ENCODE results near the gene BOD1. TPM values are rescaled to one million over a fixed set of nuclear protein-coding genes. Genes with fewer than 3 reads are reported as not detected.
A peak's percentile ranks its signal among the peaks of the same experiment; 100 is the strongest.

The BOD1 gene
- polyA plus RNA-seq, 6 donors from 2014 or later: 12.3 to 34.2 (median 20.3) TPM

- Mint-ChIP-seq H3K9me3 (peaks cover 7 to 18% (median 9%) of the 10 kb centered on the region in 7 donors), H3K36me3 (peaks cover 6 to 14% of the 10 kb centered on the region in 2 donors), H3K4me1 (peaks cover 8 to 10% (median 9%) of the 10 kb centered on the region in 3 donors), H3K27me3 (peaks cover 22 to 44% (median 39%) of the 10 kb centered on the region in 3 donors), H3K4me3 (no peak overlapping the region), H3K27ac (no peak overlapping the region)
- ATAC-seq (ENCODE audit: low read depth in 2 of 2): no peak
- no peak for DNase-seq
These were observed 41.5 kb downstream of the BOD1 start for GRCh38 chr5:173574983-173575382.

GRCh38 chr5:173573126-173573960 is 43.1 kb downstream of the BOD1 start:
- DNase-seq: peak; percentile 42
- peak overlapping the region in 2 of 8 donors; percentile 21 to 54 for H3K4me3 Mint-ChIP-seq
- peaks cover 0 to 19% (median 9%) of the 10 kb centered on the region in 7 donors for H3K9me3 Mint-ChIP-seq
- ATAC-seq (ENCODE audit: low read depth in 2 of 2): peak; percentile 59 to 67
- peaks cover 19 to 47% (median 44%) of the 10 kb centered on the region in 3 donors for H3K27me3 Mint-ChIP-seq
- peaks cover 8 to 10% (median 9%) of the 10 kb centered on the region in 3 donors for H3K4me1 Mint-ChIP-seq
- peak overlapping the region in 1 of 6 donors; percentile 47 for H3K27ac Mint-ChIP-seq
- peaks cover 1 to 4% of the 10 kb centered on the region in 2 donors for H3K36me3 Mint-ChIP-seq

- H3K9me3 Mint-ChIP-seq: peaks cover 5 to 21% (median 11%) of the 10 kb centered on the region in 7 donors
- no peak overlapping the region for H3K27ac Mint-ChIP-seq
These were observed 43.9 kb downstream of the BOD1 start for GRCh38 chr5:173572431-173573125.

DNA sequence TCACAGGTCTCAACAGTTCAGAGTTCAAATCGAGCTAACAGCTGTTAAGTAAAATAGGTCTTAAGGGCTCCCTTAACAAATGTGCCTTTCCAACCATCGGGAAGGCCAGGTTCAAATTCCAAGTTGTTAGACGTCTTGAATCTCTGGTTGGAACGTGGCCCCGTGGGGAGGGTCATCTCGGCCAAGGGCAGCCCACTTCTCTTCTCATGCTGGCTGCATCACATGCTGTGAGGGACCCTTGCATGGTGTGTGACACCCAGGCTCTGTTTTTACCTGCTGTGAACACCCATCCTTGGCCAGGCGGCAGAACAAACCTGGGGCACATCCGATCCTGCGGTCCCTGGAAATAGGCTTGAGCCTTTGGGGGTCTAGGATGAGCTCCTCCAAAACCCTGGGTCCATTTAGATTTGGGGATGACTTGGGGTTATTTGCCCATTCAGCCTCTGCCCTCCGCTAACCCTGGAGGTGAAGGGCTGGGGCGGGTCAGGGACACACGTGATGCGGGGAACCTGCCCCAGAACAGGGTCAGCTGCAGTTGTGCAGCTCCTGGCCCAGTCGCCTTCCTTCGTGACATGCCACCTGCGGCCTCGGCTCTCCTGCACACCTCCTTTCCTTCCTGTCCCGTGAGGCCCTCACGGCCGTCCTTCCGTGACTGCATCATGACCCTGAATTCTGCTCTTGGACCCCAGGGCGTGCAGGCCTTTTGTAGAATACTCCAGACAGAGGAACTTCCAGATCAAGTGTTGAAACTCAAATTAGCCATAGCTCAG is 45.9 kb downstream of the BOD1 start:
- Mint-ChIP-seq H3K4me3 (no peak overlapping the region), H3K4me1 (peaks cover 4 to 10% (median 9%) of the 10 kb centered on the region in 3 donors), H3K27ac (peak overlapping the region in 1 of 6 donors; percentile 79), H3K9me3 (peaks cover 5 to 24% (median 12%) of the 10 kb centered on the region in 7 donors), H3K27me3 (peaks cover 26 to 59% (median 42%) of the 10 kb centered on the region in 3 donors), H3K36me3 (peaks cover 0 to 6% of the 10 kb centered on the region in 2 donors)
- no peak for DNase-seq
- no peak for ATAC-seq (ENCODE audit: low read depth in 2 of 2)

More at GRCh38 chr5:173572431-173573125, 43.9 kb downstream of the BOD1 start:
- Mint-ChIP-seq H3K27me3 (peaks cover 26 to 55% (median 46%) of the 10 kb centered on the region in 3 donors), H3K4me1 (peaks cover 8 to 10% (median 9%) of the 10 kb centered on the region in 3 donors), H3K4me3 (peak overlapping the region in 1 of 8 donors; percentile 21), H3K36me3 (peaks cover 0 to 6% of the 10 kb centered on the region in 2 donors)
- DNase-seq (no peak), ATAC-seq (ENCODE audit: low read depth in 2 of 2) (no peak)

- no peak overlapping the region for H3K4me3 Mint-ChIP-seq
- peaks cover 4 to 10% (median 9%) of the 10 kb centered on the region in 3 donors for H3K4me1 Mint-ChIP-seq
- no peak for ATAC-seq (ENCODE audit: low read depth in 2 of 2)
- H3K36me3 Mint-ChIP-seq: peaks cover 0 to 6% of the 10 kb centered on the region in 2 donors
- H3K27me3 Mint-ChIP-seq: peaks cover 22 to 48% (median 41%) of the 10 kb centered on the region in 3 donors
- H3K27ac Mint-ChIP-seq: no peak overlapping the region
- no peak for DNase-seq
- peaks cover 5 to 24% (median 12%) of the 10 kb centered on the region in 7 donors for H3K9me3 Mint-ChIP-seq
These were observed 47.7 kb downstream of the BOD1 start for GRCh38 chr5:173568703-173569102.

DNA sequence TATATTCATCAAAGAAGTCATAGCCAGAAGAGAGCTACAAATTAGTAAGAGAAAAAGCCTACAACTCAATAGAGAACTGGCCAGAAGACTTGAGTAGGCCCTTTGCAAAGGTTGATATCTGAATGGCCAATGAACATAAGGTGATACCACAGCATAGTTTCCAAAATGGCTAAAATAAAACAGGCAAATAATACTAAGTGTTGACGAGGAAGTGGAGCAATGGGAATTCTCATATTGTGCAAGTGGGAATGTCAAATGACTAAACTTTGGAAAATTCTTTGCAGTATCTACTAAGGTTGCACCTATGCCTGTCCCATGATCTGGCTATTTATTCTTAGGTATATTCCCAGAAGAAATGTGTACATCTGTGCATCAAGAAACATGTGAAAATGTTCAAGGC is 48.3 kb downstream of the BOD1 start:
- H3K4me3 Mint-ChIP-seq: no peak overlapping the region
- peaks cover under 1 to 6% of the 10 kb centered on the region in 2 donors for H3K36me3 Mint-ChIP-seq
- peaks cover 21 to 48% (median 39%) of the 10 kb centered on the region in 3 donors for H3K27me3 Mint-ChIP-seq
- no peak overlapping the region for H3K27ac Mint-ChIP-seq
- no peak for ATAC-seq (ENCODE audit: low read depth in 2 of 2)
- peaks cover 5 to 24% (median 12%) of the 10 kb centered on the region in 7 donors for H3K9me3 Mint-ChIP-seq
- no peak for DNase-seq
- peaks cover 2 to 9% (median 6%) of the 10 kb centered on the region in 3 donors for H3K4me1 Mint-ChIP-seq

DNA sequence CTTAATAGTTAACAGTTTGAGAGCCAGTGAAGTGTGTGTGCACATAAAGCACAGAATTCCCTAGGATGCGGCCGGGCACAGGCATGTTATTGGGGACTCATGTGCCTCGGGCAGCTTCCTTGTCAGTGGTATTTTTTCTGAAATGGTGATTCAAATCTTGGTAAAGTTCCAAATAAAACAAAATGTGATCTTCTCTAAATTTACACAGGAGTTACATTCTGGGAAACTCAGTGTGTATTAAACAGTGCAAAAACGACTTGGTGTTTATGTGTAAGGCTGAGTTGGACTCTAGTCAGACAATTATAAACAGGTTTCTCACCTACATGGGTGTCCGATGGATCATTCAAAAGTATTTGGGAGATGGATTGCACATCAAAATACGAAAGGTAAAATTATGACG is 48.9 kb downstream of the BOD1 start:
- DNase-seq: no peak
- Mint-ChIP-seq H3K4me3 (no peak overlapping the region), H3K9me3 (peaks cover 5 to 28% (median 14%) of the 10 kb centered on the region in 7 donors), H3K36me3 (peaks cover 6% of the 10 kb centered on the region in 2 donors), H3K4me1 (peaks cover 0 to 3% (median under 1%) of the 10 kb centered on the region in 3 donors), H3K27me3 (peaks cover 23 to 48% (median 40%) of the 10 kb centered on the region in 3 donors), H3K27ac (no peak overlapping the region)
- no peak for ATAC-seq (ENCODE audit: low read depth in 2 of 2)

DNA sequence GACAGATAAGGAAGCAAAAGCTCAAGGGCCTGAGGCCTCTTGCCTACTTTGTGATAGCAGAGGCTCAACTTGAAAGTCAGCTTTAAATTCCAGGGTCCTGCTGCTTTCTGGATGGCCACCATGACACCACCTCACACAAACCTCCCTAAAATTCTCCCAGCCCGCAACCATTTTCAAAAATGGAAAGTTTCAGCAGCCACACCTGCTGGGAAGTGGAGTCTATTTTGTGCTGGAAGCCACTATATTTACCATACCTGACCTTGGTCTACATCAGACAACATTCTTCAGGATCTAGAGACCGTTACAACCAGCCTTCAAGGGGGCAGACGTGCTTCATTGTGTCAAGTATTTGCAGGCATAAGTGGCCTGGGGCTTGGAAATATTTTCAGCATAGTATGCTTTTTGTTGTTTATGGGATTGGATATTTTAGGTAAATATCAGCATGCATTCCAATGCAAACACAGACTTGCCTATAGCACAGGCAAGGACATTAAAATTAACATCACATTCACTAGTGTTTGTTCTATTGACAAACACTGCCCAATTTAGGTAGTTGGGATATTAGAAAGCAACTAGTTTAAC is 50.9 kb downstream of the BOD1 start:
- Mint-ChIP-seq H3K4me3 (no peak overlapping the region), H3K9me3 (peaks cover 15 to 45% (median 26%) of the 10 kb centered on the region in 7 donors), H3K27ac (peak overlapping the region in 1 of 6 donors; percentile 67), H3K4me1 (no peaks in the 10 kb centered on the region), H3K27me3 (peaks cover 24 to 52% (median 36%) of the 10 kb centered on the region in 3 donors), H3K36me3 (peaks cover 14 to 23% of the 10 kb centered on the region in 2 donors)
- no peak for DNase-seq
- ATAC-seq (ENCODE audit: low read depth in 2 of 2): no peak

GRCh38 chr5:173564106-173564505 is 52.3 kb downstream of the BOD1 start:
- ATAC-seq (ENCODE audit: low read depth in 2 of 2) (no peak), DNase-seq (no peak)
- Mint-ChIP-seq H3K36me3 (peaks cover 14 to 36% of the 10 kb centered on the region in 2 donors), H3K4me3 (no peak overlapping the region), H3K4me1 (no peaks in the 10 kb centered on the region), H3K27ac (no peak overlapping the region), H3K27me3 (peaks cover 30 to 48% (median 36%) of the 10 kb centered on the region in 3 donors), H3K9me3 (peaks cover 25 to 53% (median 37%) of the 10 kb centered on the region in 7 donors)

GRCh38 chr5:173563246-173563645 is 53.2 kb downstream of the BOD1 start:
- Mint-ChIP-seq H3K4me1 (no peaks in the 10 kb centered on the region), H3K27ac (no peak overlapping the region), H3K36me3 (peaks cover 12 to 36% of the 10 kb centered on the region in 2 donors), H3K4me3 (no peak overlapping the region), H3K9me3 (peaks cover 25 to 46% (median 33%) of the 10 kb centered on the region in 7 donors), H3K27me3 (peaks cover 29 to 40% (median 36%) of the 10 kb centered on the region in 3 donors)
- DNase-seq: no peak
- no peak for ATAC-seq (ENCODE audit: low read depth in 2 of 2)

GRCh38 chr5:173562451-173562850 is 54.0 kb downstream of the BOD1 start:
- Mint-ChIP-seq H3K4me3 (no peak overlapping the region), H3K4me1 (no peaks in the 10 kb centered on the region), H3K27me3 (peaks cover 26 to 36% (median 34%) of the 10 kb centered on the region in 3 donors), H3K36me3 (peaks cover 8 to 36% of the 10 kb centered on the region in 2 donors), H3K27ac (no peak overlapping the region), H3K9me3 (peaks cover 20 to 38% (median 29%) of the 10 kb centered on the region in 7 donors)
- DNase-seq (no peak), ATAC-seq (ENCODE audit: low read depth in 2 of 2) (no peak)

All from naive B cell (primary cell).